Thymus (tissue), 11 donors: Measurements from ENCODE around the gene CPED1. TPM values are rescaled to one million over a fixed set of nuclear protein-coding genes. Genes with fewer than 3 reads are reported as not detected.

ENCODE experiments used
- DNase-seq, 9 donors: peaks; one replicate each; pipeline ENCODE4 v3.0.0-alpha.2; 2013; ENCODE audit warnings: low spot score in 9 of 9, low read depth in 6 of 9, missing footprints in 1 of 9
- H3K27ac ChIP-seq, 2 donors: one replicate each; pipeline ENCODE4 v1.5.1; 2013; ENCODE audit warnings: control low read depth in 1 of 2, low read depth in 1 of 2, low read length in 1 of 2, mild to moderate bottlenecking in 1 of 2, moderate library complexity in 1 of 2
- H3K27me3 ChIP-seq, 2 donors: one replicate each; pipeline ENCODE4 v1.5.1; 2013; ENCODE audit warnings: low read length in 1 of 2; ENCODE audit not compliant: control insufficient read depth in 2 of 2, insufficient read depth in 1 of 2
- H3K36me3 ChIP-seq, 2 donors: one replicate each; pipeline ENCODE4 v1.5.1; 2013; ENCODE audit warnings: low read length in 1 of 2, mild to moderate bottlenecking in 1 of 2, moderate library complexity in 1 of 2; ENCODE audit not compliant: control insufficient read depth in 2 of 2, insufficient read depth in 2 of 2
- H3K4me1 ChIP-seq, 2 donors: one replicate each; pipeline ENCODE4 v1.5.1; 2013; ENCODE audit warnings: low read length in 2 of 2; ENCODE audit not compliant: control insufficient read depth in 2 of 2, insufficient read depth in 2 of 2
- H3K4me3 ChIP-seq, 2 donors: one replicate each; pipeline ENCODE4 v1.5.1; 2013; ENCODE audit warnings: low read length in 2 of 2, control low read depth in 1 of 2, mild to moderate bottlenecking in 1 of 2
- H3K9me3 ChIP-seq, 2 donors: one replicate each; pipeline ENCODE4 v1.5.1; 2013; ENCODE audit warnings: low read length in 1 of 2, mild to moderate bottlenecking in 1 of 2; ENCODE audit not compliant: control insufficient read depth in 2 of 2, insufficient read depth in 1 of 2
- WGBS: extraction: QIAGEN DNeasy Blood & Tissue Kit; methylation state at CpG from one replicate; pipeline ENCODE4 v1.1.7; 2013; 5-methylcytosine and 5-hydroxymethylcytosine counted together
- polyA plus RNA-seq: library from polyadenylated mRNA; stranded (reverse); fragments of 200-250 nt; gene quantifications from one replicate; pipeline ENCODE4 v1.2.3, GENCODE V29; 2013
- total RNA-seq: library from RNA; stranded (reverse); fragments of 120-200 nt; gene quantifications from one replicate; pipeline ENCODE4 v1.2.4, GENCODE V29; 2013
- donor health status: healthy.

CPED1 gene
- total and polyA plus RNA-seq, 2 donors: 1.9 to 2.2 TPM

GRCh38 chr7:120992272-120992964 is 3.9 kb downstream of the CPED1 start:
- Histone ChIP-seq H3K36me3 (no peaks in the 10 kb centered on the region), H3K27ac (no peak overlapping the region), H3K4me3 (no peak overlapping the region), H3K27me3 (peaks cover 0 to 29% of the 10 kb centered on the region in 2 donors), H3K9me3 (no peaks in the 10 kb centered on the region), H3K4me1 (peaks cover 3 to 10% of the 10 kb centered on the region in 2 donors)
- no peak for DNase-seq

DNA sequence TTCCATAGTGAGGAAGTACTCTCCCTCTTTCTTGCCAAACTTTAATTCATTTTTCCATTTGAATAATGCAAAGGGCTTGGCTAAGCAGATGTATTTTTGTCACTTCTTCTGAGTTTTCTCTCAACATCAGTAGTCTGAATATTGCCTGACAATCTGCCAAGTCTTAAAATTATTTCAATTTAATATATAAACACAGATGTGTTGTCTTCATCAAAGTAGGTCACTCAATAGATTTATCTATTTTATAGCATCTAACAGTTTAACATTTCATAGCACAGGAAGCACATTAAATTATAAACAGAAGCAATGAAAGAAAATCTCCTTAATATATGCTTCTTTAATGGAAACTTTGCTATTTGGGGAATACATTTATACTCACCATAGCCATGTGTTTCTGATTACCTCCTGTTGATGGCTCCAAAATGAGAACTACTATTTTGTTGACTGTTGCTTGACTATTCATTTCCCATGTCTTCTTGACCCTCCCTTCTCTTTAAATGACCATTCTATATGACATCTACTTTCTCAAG is 4.5 kb downstream of the CPED1 start:
- no peak overlapping the region for H3K4me3 ChIP-seq
- H3K4me1 ChIP-seq: peaks cover 0 to 7% of the 10 kb centered on the region in 2 donors
- no peaks in the 10 kb centered on the region for H3K36me3 ChIP-seq
- DNase-seq: no peak
- H3K27ac ChIP-seq: no peak overlapping the region
- H3K9me3 ChIP-seq: no peaks in the 10 kb centered on the region
- peaks cover 0 to 25% of the 10 kb centered on the region in 2 donors for H3K27me3 ChIP-seq

- Histone ChIP-seq H3K27me3 (peaks cover 0 to 18% of the 10 kb centered on the region in 2 donors), H3K27ac (no peak overlapping the region), H3K36me3 (no peaks in the 10 kb centered on the region), H3K9me3 (no peaks in the 10 kb centered on the region), H3K4me1 (peaks cover 0 to under 1% of the 10 kb centered on the region in 2 donors), H3K4me3 (no peak overlapping the region)
- no peak for DNase-seq
- 93% methylated on average over 5 of the region's 5 CpGs for WGBS
Measured at GRCh38 chr7:120993553-120994191, 5.2 kb downstream of the CPED1 start.

DNA sequence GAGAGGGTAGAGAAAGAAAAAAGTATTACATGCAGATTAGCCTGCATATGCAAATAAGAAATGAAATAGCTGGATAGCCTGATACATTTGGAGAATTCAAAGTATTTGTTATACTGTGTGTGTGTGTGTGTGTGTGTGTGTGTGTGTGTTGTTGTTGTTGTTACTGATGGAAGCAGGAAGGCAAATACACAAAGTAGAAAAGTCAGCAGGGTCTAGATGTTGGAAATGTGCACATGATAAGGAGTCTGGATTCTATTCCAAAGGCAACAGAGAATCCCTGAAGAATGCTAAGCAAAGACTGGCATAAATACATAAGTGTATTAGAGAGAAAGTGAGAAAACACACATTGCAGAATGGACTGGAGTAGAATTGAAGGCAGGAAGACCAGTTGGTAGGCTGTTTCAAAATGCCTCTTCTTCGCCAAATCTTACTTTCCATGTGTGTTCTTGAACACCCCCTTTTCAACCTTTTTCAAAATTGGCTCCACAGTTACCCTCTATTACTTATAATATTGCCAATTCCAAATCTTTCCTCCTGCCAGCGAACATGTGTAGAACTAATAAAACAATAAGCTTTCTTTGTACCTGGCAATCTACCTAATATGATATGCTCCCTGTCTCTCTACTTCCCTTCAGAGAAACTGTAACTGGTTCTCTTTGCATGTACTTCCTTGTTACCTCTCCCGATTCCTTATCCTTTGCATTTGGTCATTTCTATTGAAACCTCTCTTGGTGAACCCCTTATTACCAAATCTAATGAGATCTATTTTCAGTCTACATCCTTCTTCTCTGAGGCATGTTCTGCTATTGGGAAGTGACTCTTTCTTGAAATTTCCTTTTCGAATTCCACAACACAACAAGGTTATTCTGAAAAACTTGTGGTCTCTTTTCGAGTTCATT is 6.2 kb downstream of the CPED1 start:
- WGBS: 67% methylated on average over 5 of the region's 5 CpGs
- Histone ChIP-seq H3K4me1 (no peaks in the 10 kb centered on the region), H3K36me3 (no peaks in the 10 kb centered on the region), H3K27me3 (peaks cover 0 to 8% of the 10 kb centered on the region in 2 donors), H3K9me3 (no peaks in the 10 kb centered on the region), H3K4me3 (no peak overlapping the region), H3K27ac (no peak overlapping the region)
- DNase-seq: no peak

DNA sequence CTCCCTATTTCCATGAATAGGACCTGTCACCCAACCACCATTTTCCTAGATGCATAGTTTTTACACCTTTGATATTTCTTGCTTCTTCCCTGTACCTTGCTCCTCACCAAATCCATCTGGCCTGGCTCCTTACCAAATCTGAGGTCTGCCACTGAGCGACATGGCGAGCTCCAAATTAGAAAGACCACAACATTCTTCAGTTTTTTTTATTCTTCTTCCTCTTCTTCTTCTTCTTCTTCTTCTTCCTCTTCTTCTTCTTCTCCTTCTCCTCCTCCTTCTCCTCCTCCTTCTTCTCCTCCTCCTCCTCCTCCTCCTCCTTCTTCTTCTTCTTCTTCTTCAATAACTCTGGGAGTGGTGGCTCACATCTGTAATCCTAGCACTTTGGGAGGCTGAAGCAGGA is 7.1 kb downstream of the CPED1 start:
- DNase-seq: no peak
- Histone ChIP-seq H3K36me3 (no peaks in the 10 kb centered on the region), H3K4me3 (no peak overlapping the region), H3K27ac (no peak overlapping the region), H3K27me3 (peaks cover 0 to 3% of the 10 kb centered on the region in 2 donors), H3K4me1 (no peaks in the 10 kb centered on the region), H3K9me3 (no peaks in the 10 kb centered on the region)
- 20% methylated on average over 2 of the region's 2 CpGs for WGBS

DNA sequence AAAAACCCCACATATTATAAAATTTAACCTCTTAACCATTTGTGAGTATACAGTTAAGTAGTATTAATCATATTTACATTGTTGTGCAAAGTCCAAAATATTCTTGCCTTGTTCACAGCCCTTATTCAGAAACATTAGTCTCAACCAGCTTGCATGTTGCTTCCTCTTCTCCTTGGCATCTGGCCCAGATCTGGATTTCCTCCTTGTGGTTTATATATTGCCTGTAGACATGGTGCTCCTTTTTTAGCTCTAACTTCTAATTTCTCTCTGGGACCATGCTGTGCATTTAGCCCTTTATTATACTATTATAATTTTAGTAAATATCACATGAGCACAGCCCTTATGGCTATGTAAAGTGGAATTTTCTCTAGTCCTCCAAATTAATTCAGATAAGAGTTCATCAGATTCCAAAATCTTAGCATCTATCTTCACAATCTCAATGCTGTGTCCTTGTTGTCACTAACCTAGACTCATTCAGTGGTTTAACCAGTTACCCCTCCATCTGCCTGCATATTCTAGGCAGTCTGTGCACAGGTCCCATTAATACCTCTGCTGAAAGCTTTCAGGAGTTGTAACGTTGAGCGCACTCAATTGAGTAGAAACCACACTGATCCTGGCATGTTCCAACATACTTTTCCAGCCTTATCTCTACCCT is 7.9 kb downstream of the CPED1 start:
- Histone ChIP-seq H3K4me3 (no peak overlapping the region), H3K36me3 (no peaks in the 10 kb centered on the region), H3K4me1 (no peaks in the 10 kb centered on the region), H3K27ac (no peak overlapping the region), H3K9me3 (no peaks in the 10 kb centered on the region), H3K27me3 (no peaks in the 10 kb centered on the region)
- DNase-seq: peak in 1 of 9 donors; percentile 43
- WGBS: 43% methylated on average over 2 of the region's 2 CpGs

DNA sequence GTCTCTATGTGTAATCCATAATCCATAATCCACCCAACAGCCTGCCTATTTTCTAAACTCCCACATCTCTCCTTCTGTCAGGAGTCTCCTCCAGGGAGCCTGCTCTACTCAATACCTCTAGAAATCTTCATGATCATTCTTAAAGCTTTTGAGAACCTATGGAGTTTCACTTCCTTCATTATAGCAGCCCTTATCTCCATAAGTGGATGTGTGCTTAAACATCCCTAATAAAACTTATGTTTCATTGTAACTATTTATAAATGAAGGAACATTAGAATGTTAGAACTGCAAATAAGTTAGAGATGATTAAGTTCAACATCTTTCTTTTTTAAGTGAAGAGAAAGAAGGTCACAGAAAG is 8.5 kb downstream of the CPED1 start:
- no peak for DNase-seq
- Histone ChIP-seq H3K27ac (no peak overlapping the region), H3K9me3 (no peaks in the 10 kb centered on the region), H3K4me3 (no peak overlapping the region), H3K27me3 (no peaks in the 10 kb centered on the region), H3K4me1 (no peaks in the 10 kb centered on the region), H3K36me3 (no peaks in the 10 kb centered on the region)

DNA sequence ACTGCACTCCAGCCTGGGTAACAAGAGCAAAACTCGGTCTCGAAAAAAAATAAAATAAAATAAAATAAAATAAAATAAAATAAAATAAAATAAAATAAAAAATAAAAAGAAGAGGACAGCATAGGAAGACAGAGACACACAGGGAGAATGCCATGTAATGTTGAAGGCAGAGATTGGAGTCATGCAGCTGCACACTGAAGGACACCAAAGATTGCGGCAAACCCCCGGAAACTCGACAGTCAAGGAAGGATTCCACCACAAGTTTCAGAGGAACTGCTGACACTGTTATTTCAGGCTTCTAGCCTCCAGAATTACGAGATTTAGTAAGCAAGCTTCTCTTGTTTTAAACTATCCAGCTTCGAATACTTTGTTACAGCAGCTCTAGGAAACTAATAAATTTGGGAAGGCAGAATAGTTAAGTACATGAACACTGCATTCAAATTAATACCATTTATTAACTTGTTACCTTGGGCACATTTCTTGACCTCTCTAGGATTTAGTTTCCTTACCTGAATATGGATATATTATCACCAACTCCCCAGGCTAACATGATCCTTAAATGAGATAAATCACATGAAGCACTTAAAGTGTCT is 9.5 kb downstream of the CPED1 start:
- WGBS: 92% methylated on average over 7 of the region's 7 CpGs
- H3K4me1 ChIP-seq: no peaks in the 10 kb centered on the region
- no peaks in the 10 kb centered on the region for H3K36me3 ChIP-seq

More for the DNA sequence above, 9.5 kb downstream of the CPED1 start:
- Histone ChIP-seq H3K9me3 (no peaks in the 10 kb centered on the region), H3K27me3 (no peaks in the 10 kb centered on the region), H3K27ac (no peak overlapping the region), H3K4me3 (no peak overlapping the region)
- no peak for DNase-seq
